H1 (cell line): Measurements from ENCODE around the gene CELF6. TPM values are rescaled to one million over a fixed set of nuclear protein-coding genes. Genes with fewer than 3 reads are reported as not detected.

Experiments
- CHD7 ChIP-seq: fragments of 300-600 bp; sonication (generic); IDR thresholded peaks from 2 replicates; pipeline ENCODE4 v1.7.1; 2012; ENCODE audit warnings: low read length, moderate library complexity, mild to moderate bottlenecking, inconsistent platforms; ENCODE audit not compliant: insufficient replicate concordance
- JUN ChIP-seq: IDR thresholded peaks from 2 replicates; pipeline ENCODE4 v1.6.1; 2011; ENCODE audit warnings: low read depth, mild to moderate bottlenecking, improper control_type of control experiment, low read length
- POLR2AphosphoS5 ChIP-seq: IDR thresholded peaks from 2 replicates; pipeline ENCODE4 v1.6.1; 2011; ENCODE audit warnings: low read depth, low read length
- SIN3A ChIP-seq, 2 experiments: IDR thresholded peaks in 1 of 2; conservative IDR thresholded peaks in 1 of 2; 2 replicates each; pipeline ENCODE4 v1.6.1; 2011 to 2012; ENCODE audit warnings: low read length in 2 of 2, improper control_type of control experiment in 1 of 2, low read depth in 1 of 2, mild to moderate bottlenecking in 1 of 2
- TCF12 ChIP-seq: IDR thresholded peaks from 2 replicates; pipeline ENCODE4 v1.6.1; 2011; ENCODE audit warnings: low read depth, mild to moderate bottlenecking, low read length
- USF2 ChIP-seq: IDR thresholded peaks from 2 replicates; pipeline ENCODE4 v1.6.1; 2011; ENCODE audit warnings: low read length, improper control_type of control experiment
- polyA plus RNA-seq, 7 experiments: library from polyadenylated mRNA; depleted of rRNA in 3 of 7; stranded (reverse) in 5 of 7; unstranded in 2 of 7; fragments of >200 nt in 5 of 7; fragments of 200-250 nt in 2 of 7; gene quantifications; 1 replicate in 5 of 7; 2 replicates in 1 of 7; 4 replicates in 1 of 7; pipeline versions ENCODE4 v1.2.1 to v1.2.3, GENCODE V29; 2011 to 2013; ENCODE audit warnings: missing spikeins in 2 of 7, mixed read lengths in 2 of 7
- total RNA-seq: library from RNA; stranded (reverse); fragmentation: NEBNext Ultra II Directional; extraction: Animal tissue kit (Norgen Biotek cat#: 25700); gene quantifications from 2 replicates; pipeline ENCODE4 v1.2.1, GENCODE V29; 2021

The CELF6 gene
- total and polyA plus RNA-seq, 2 of the 8 experiments (the other 6 are each of a cell fraction or from before 2014, with no cell fraction given): 0.09 to 0.19 TPM

GRCh38 chr15:72276326-72276700, 43.6 kb downstream of the CELF6 start (continued):
- TF ChIP-seq CHD7 (no peak), JUN (no peak), SIN3A (conservative IDR thresholded peaks at IDR 0.05 in 1 of 2, IDR thresholded peaks at IDR 0.05 in 1 of 2; ENCODE audit: low read depth in 1 of 2, low read length in 2 of 2) (no peak), POLR2AphosphoS5 (no peak), TCF12 (no peak), USF2 (no peak)
